CD4-positive, alpha-beta memory T cell (primary cell): ENCODE data around the gene INSIG1. TPM values are rescaled to one million over a fixed set of nuclear protein-coding genes. Genes with fewer than 3 reads are reported as not detected.

Source experiments
- CTCF ChIA-PET: fragments of 350-600 bp; sonication (Branson Sonifier 250); formaldehyde crosslinking; loops from one replicate; lab custom pipeline; 2021; ENCODE audit warnings: inconsistent platforms; ENCODE audit not compliant: partially characterized antibody; lab: Charles Lee
- POLR2A ChIA-PET: fragments of 350-600 bp; sonication (Branson Sonifier 250); formaldehyde crosslinking; loops from one replicate; lab custom pipeline; 2021; ENCODE audit not compliant: partially characterized antibody; lab: Charles Lee
- DNase-seq, 5 donors: peaks; one replicate each; pipeline versions ENCODE4 v3.0.0 to v3.0.0-alpha.2; 2020 to 2022; ENCODE audit warnings: mixed read lengths in 1 of 5
- H3K27ac ChIP-seq: one replicate; pipeline ENCODE4 v1.7.0; 2013; ENCODE audit warnings: low read depth, low read length
- H3K27me3 ChIP-seq: 2 replicates; pipeline ENCODE4 v1.7.0; 2013; ENCODE audit warnings: mild to moderate bottlenecking, low read length, moderate library complexity; ENCODE audit not compliant: insufficient read depth
- H3K36me3 ChIP-seq: 2 replicates; pipeline ENCODE4 v1.7.0; 2013; ENCODE audit warnings: mild to moderate bottlenecking, low read length, moderate library complexity; ENCODE audit not compliant: insufficient read depth
- H3K4me1 ChIP-seq: 2 replicates; pipeline ENCODE4 v1.7.0; 2013; ENCODE audit warnings: mild to moderate bottlenecking, low read length, moderate library complexity; ENCODE audit not compliant: insufficient read depth
- H3K4me3 ChIP-seq, 2 donors: one replicate each; pipeline ENCODE4 v1.7.0; 2013; ENCODE audit warnings: low read length in 2 of 2, mild to moderate bottlenecking in 1 of 2
- H3K9me3 ChIP-seq, 2 donors: one replicate each; pipeline ENCODE4 v1.7.0; 2013; ENCODE audit warnings: low read length in 2 of 2, control low read depth in 1 of 2; ENCODE audit not compliant: control insufficient read depth in 1 of 2
- H3K27ac Mint-ChIP-seq, 7 donors: one replicate each; pipeline ENCODE4 v1.8.0; 2020 to 2021; ENCODE audit warnings: mixed read lengths in 7 of 7, mild to moderate bottlenecking in 6 of 7, inconsistent platforms in 3 of 7, moderate library complexity in 3 of 7
- H3K27me3 Mint-ChIP-seq, 2 donors: one replicate each; pipeline ENCODE4 v1.8.0; 2020 to 2021; ENCODE audit warnings: mixed read lengths in 2 of 2
- H3K36me3 Mint-ChIP-seq, 2 donors: one replicate each; pipeline ENCODE4 v1.8.0; 2020 to 2021; ENCODE audit warnings: mixed read lengths in 2 of 2, inconsistent platforms in 1 of 2, mild to moderate bottlenecking in 1 of 2
- H3K4me1 Mint-ChIP-seq, 4 donors: one replicate each; pipeline ENCODE4 v1.8.0; 2020 to 2021; ENCODE audit warnings: mixed read lengths in 4 of 4, mild to moderate bottlenecking in 1 of 4
- H3K4me3 Mint-ChIP-seq, 8 donors: one replicate each; pipeline ENCODE4 v1.8.0; 2020 to 2021; ENCODE audit warnings: mixed read lengths in 8 of 8, mild to moderate bottlenecking in 7 of 8, moderate library complexity in 6 of 8, inconsistent platforms in 3 of 8
- H3K9me3 Mint-ChIP-seq, 8 donors: one replicate each; pipeline ENCODE4 v1.8.0; 2020 to 2021; ENCODE audit warnings: mixed read lengths in 8 of 8, mild to moderate bottlenecking in 5 of 8, inconsistent platforms in 3 of 8, moderate library complexity in 1 of 8
- intact Hi-C: fragments of 100-400 bp; cut with micrococcal nuclease; formaldehyde crosslinking; loops from one replicate; pipeline ENCODE4 v1.15.1; 2023
- polyA plus RNA-seq, 2 donors: library from polyadenylated mRNA; unstranded; fragments of 300-500 nt; fragmentation: Illumina TruSeq; gene quantifications; one replicate each; pipeline ENCODE4 v1.2.3, GENCODE V29; 2021
- total RNA-seq, 2 experiments: library from RNA; stranded (reverse); gene quantifications; one replicate each; pipeline ENCODE4 v1.2.3, GENCODE V29; 2021

INSIG1 gene
- total and polyA plus RNA-seq, 4 experiments from 2014 or later: 28.1 to 43.0 (median 41.7) TPM

- no peaks in the 10 kb centered on the region for H3K4me1 ChIP-seq
- no peak for DNase-seq
- Mint-ChIP-seq H3K27ac (no peak overlapping the region), H3K36me3 (no peaks in the 10 kb centered on the region), H3K4me3 (no peak overlapping the region), H3K9me3 (no peaks in the 10 kb centered on the region), H3K4me1 (peaks cover 0 to 2% (median 0%) of the 10 kb centered on the region in 4 donors), H3K27me3 (peaks cover 8 to 15% of the 10 kb centered on the region in 2 donors)
- intact Hi-C loops: no loop called here
- H3K36me3 ChIP-seq: no peaks in the 10 kb centered on the region
- no peak overlapping the region for H3K27ac ChIP-seq
- ChIA-PET CTCF (interaction anchor here (1.2 to 1.4 kb wide), 2 partner anchors 8 to 11 kb away, joined by 3 read pairs; no protein-coding TSS in a partner anchor), POLR2A (no interaction called here)
- H3K4me3 ChIP-seq: no peak overlapping the region
- H3K9me3 ChIP-seq: no peaks in the 10 kb centered on the region
- H3K27me3 ChIP-seq: no peaks in the 10 kb centered on the region
Measured at GRCh38 chr7:155353256-155353897, 55.7 kb downstream of the INSIG1 start.

DNA sequence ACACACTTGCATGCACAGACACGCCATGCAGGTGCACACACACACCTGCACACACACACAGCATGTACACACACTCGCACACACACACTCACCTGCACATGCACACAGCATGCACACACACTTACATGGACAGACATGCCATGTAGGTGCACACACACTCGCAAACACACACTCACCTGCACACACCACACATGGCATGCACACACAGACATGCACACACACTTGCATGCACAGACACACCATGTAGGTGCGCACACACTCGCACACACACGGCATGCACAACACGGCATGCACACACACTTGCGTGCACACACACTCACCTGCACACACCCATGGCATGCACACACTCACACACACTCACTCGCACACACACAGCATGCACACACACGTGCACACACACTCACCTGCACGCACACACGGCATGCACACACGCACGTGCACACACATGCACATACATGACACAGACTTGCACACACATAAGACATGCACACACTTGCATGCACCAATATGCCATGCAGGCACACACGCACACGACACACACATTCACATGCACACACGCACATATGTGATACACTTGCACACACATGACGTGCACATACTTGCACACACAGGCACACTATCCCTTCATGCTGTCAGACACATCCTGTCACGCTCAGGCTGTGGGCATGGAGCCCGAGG, 56.8 kb downstream of the INSIG1 start:
- Histone ChIP-seq H3K27ac (no peak overlapping the region), H3K4me3 (no peak overlapping the region), H3K9me3 (no peaks in the 10 kb centered on the region), H3K36me3 (no peaks in the 10 kb centered on the region), H3K27me3 (no peaks in the 10 kb centered on the region), H3K4me1 (no peaks in the 10 kb centered on the region)
- no peaks in the 10 kb centered on the region for H3K36me3 Mint-ChIP-seq
- no peak overlapping the region for H3K4me3 Mint-ChIP-seq
- peaks cover 0 to 2% (median 0%) of the 10 kb centered on the region in 4 donors for H3K4me1 Mint-ChIP-seq
- intact Hi-C loops: no loop called here
- CTCF ChIA-PET: interaction anchor here (1.4 kb wide), 1 partner anchor 10 kb away, joined by 3 read pairs; no protein-coding TSS in a partner anchor
- peaks cover 12 to 20% of the 10 kb centered on the region in 2 donors for H3K27me3 Mint-ChIP-seq
- no peak overlapping the region for H3K27ac Mint-ChIP-seq
- H3K9me3 Mint-ChIP-seq: no peaks in the 10 kb centered on the region
- POLR2A ChIA-PET: no interaction called here
- DNase-seq: no peak

DNA sequence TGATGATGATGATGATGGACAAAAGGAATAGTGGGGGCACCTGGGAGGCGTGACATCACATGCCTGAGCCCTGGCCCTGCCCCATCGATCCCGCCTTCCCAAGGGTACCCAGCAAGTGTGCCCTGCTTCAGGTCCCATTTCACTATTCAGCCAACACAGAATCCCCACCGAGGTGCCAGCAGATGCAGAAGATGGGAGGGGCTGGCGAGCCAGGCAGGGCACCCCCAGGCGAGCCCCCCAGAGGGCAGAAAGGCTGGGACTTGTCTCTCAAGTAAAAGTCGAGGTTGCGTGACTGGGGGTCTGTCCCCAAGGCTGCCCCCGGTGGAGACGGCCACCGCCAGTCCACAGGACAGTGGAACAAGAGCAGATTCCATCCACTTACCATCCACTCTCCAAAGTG, 57.5 kb downstream of the INSIG1 start:
- Mint-ChIP-seq H3K4me3 (no peak overlapping the region), H3K27me3 (peaks cover 18 to 27% of the 10 kb centered on the region in 2 donors), H3K4me1 (peaks cover 0 to 2% (median 0%) of the 10 kb centered on the region in 4 donors), H3K9me3 (no peaks in the 10 kb centered on the region), H3K36me3 (no peaks in the 10 kb centered on the region), H3K27ac (no peak overlapping the region)
- no peak overlapping the region for H3K27ac ChIP-seq
- no peaks in the 10 kb centered on the region for H3K27me3 ChIP-seq
- DNase-seq: no peak
- intact Hi-C loops: no loop called here
- no peaks in the 10 kb centered on the region for H3K4me1 ChIP-seq
- H3K4me3 ChIP-seq: no peak overlapping the region
- POLR2A ChIA-PET: no interaction called here
- CTCF ChIA-PET: interaction anchor here (3.4 kb wide), 1 partner anchor 11 kb away, joined by 14 read pairs; no protein-coding TSS in a partner anchor
- H3K36me3 ChIP-seq: no peaks in the 10 kb centered on the region
- no peaks in the 10 kb centered on the region for H3K9me3 ChIP-seq

- no peaks in the 10 kb centered on the region for H3K9me3 Mint-ChIP-seq
- CTCF ChIA-PET: interaction anchor here (1.7 to 3.4 kb wide), 2 partner anchors 11 to 428 kb away, joined by 8 to 14 read pairs; no protein-coding TSS in a partner anchor
- no peaks in the 10 kb centered on the region for H3K4me1 ChIP-seq
- no peaks in the 10 kb centered on the region for H3K27me3 ChIP-seq
- no peak overlapping the region for H3K27ac ChIP-seq
- peaks cover 0 to 2% (median 0%) of the 10 kb centered on the region in 4 donors for H3K4me1 Mint-ChIP-seq
- no peak for DNase-seq
- H3K36me3 Mint-ChIP-seq: no peaks in the 10 kb centered on the region
- no peaks in the 10 kb centered on the region for H3K9me3 ChIP-seq
- intact Hi-C loops: no loop called here
- no peaks in the 10 kb centered on the region for H3K36me3 ChIP-seq
- no peak overlapping the region for H3K4me3 Mint-ChIP-seq
- H3K27ac Mint-ChIP-seq: no peak overlapping the region
- H3K4me3 ChIP-seq: no peak overlapping the region
- H3K27me3 Mint-ChIP-seq: peaks cover 21 to 31% of the 10 kb centered on the region in 2 donors
- POLR2A ChIA-PET: no interaction called here
Measured at GRCh38 chr7:155355745-155356144, 58.1 kb downstream of the INSIG1 start.

- Histone ChIP-seq H3K36me3 (no peaks in the 10 kb centered on the region), H3K9me3 (no peaks in the 10 kb centered on the region), H3K27me3 (no peaks in the 10 kb centered on the region), H3K4me1 (no peaks in the 10 kb centered on the region), H3K4me3 (no peak overlapping the region), H3K27ac (no peak overlapping the region)
- no peak for DNase-seq
- intact Hi-C loops: no loop called here
- Mint-ChIP-seq H3K9me3 (no peaks in the 10 kb centered on the region), H3K36me3 (no peaks in the 10 kb centered on the region), H3K27ac (no peak overlapping the region), H3K4me1 (peaks cover 0 to 2% (median 0%) of the 10 kb centered on the region in 4 donors), H3K27me3 (peaks cover 23 to 25% of the 10 kb centered on the region in 2 donors), H3K4me3 (no peak overlapping the region)
- CTCF ChIA-PET: interaction anchor here (1.7 to 3.4 kb wide), 2 partner anchors 12 to 429 kb away, joined by 8 to 14 read pairs; no protein-coding TSS in a partner anchor
- POLR2A ChIA-PET: no interaction called here
Measured at GRCh38 chr7:155356323-155357105, 58.8 kb downstream of the INSIG1 start.

- no peaks in the 10 kb centered on the region for H3K9me3 Mint-ChIP-seq
- H3K4me1 Mint-ChIP-seq: peaks cover 0 to 2% (median 0%) of the 10 kb centered on the region in 4 donors
- intact Hi-C loops: no loop called here
- no peaks in the 10 kb centered on the region for H3K9me3 ChIP-seq
- no peaks in the 10 kb centered on the region for H3K36me3 Mint-ChIP-seq
- CTCF ChIA-PET: interaction anchor here (0.9 to 3.4 kb wide), 3 partner anchors 13 to 430 kb away, joined by 3 to 14 read pairs (median 4); no protein-coding TSS in a partner anchor
- H3K27me3 ChIP-seq: no peaks in the 10 kb centered on the region
- peaks cover 25 to 31% of the 10 kb centered on the region in 2 donors for H3K27me3 Mint-ChIP-seq
- H3K36me3 ChIP-seq: no peaks in the 10 kb centered on the region
- no peak overlapping the region for H3K4me3 ChIP-seq
- H3K4me1 ChIP-seq: no peaks in the 10 kb centered on the region
- POLR2A ChIA-PET: no interaction called here
- H3K27ac ChIP-seq: no peak overlapping the region
- no peak overlapping the region for H3K27ac Mint-ChIP-seq
- no peak for DNase-seq
- no peak overlapping the region for H3K4me3 Mint-ChIP-seq
Measured at GRCh38 chr7:155357573-155358041, 59.9 kb downstream of the INSIG1 start.
